SK-N-SH treated with all-trans-retinoic acid at 6 μM for 48 hours (cell line): ENCODE data around the gene GRXCR1.

Experiments
- PATZ1 ChIP-seq: fragments of 250-450 bp; sonication (Bioruptor Pico); IDR thresholded peaks from 2 replicates; pipeline ENCODE4 v1.8.0; 2020; ENCODE audit warnings: mild to moderate bottlenecking, moderate library complexity, borderline replicate concordance
- TCF4 ChIP-seq: fragments of 250-450 bp; sonication (Bioruptor Pico); IDR thresholded peaks from 2 replicates; pipeline ENCODE4 v1.8.0; 2021; ENCODE audit warnings: mild to moderate bottlenecking, moderate library complexity, borderline replicate concordance
- TOX ChIP-seq: fragments of 250-450 bp; sonication (Bioruptor Pico); IDR thresholded peaks from 2 replicates; pipeline ENCODE4 v1.8.0; 2021; ENCODE audit warnings: mild to moderate bottlenecking, moderate library complexity, borderline replicate concordance

- TF ChIP-seq PATZ1 (CRISPR knock-in tag) (no peak), TOX (CRISPR knock-in tag) (no peak), TCF4 (CRISPR knock-in tag) (no peak)
Measured at GRCh38 chr4:42906891-42907759, 14.6 kb downstream of the GRXCR1 start.
